GM21825 (cell line): ENCODE results near the gene SLC6A7.
"Not testable (repeated sequence)": the region's sequence is repeated elsewhere in the genome, so short reads cannot be mapped to it uniquely, and the experiment has no call there.

Experiments used
- ATAC-seq: cut with Tn5 transposase; IDR thresholded peaks from one replicate; pipeline ENCODE4 v1.9.1; 2021; ENCODE audit warnings: mild to moderate bottlenecking, moderate library complexity; ENCODE audit not compliant: unreplicated experiment

Gene SLC6A7

GRCh38 chr5:150215979-150216944 lies 26.4 kb downstream of the SLC6A7 start:
- no peak for ATAC-seq

GRCh38 chr5:150217038-150217437 lies 27.2 kb downstream of the SLC6A7 start:
- ATAC-seq = no peak

- peak; percentile 83 for ATAC-seq
Observed at GRCh38 chr5:150217873-150218692, 28.2 kb downstream of the SLC6A7 start.

GRCh38 chr5:150218693-150219035 lies 28.8 kb downstream of the SLC6A7 start:
- ATAC-seq = no peak

GRCh38 chr5:150219142-150219541 lies 29.3 kb downstream of the SLC6A7 start:
- no peak for ATAC-seq

GRCh38 chr5:150219861-150220260 lies 30.0 kb downstream of the SLC6A7 start:
- no peak for ATAC-seq

GRCh38 chr5:150221471-150221870 lies 31.6 kb downstream of the SLC6A7 start:
- ATAC-seq = no peak

GRCh38 chr5:150222906-150223305 lies 33.0 kb downstream of the SLC6A7 start:
- ATAC-seq = no peak

- no peak for ATAC-seq
Observed at GRCh38 chr5:150223474-150223873, 33.6 kb downstream of the SLC6A7 start.

- no peak for ATAC-seq
Observed at GRCh38 chr5:150224483-150225027, 34.7 kb downstream of the SLC6A7 start.

GRCh38 chr5:150227036-150227435 lies 37.2 kb downstream of the SLC6A7 start:
- no peak for ATAC-seq

- ATAC-seq = no peak
Observed at GRCh38 chr5:150227606-150228273, 37.9 kb downstream of the SLC6A7 start.

- no peak for ATAC-seq
Observed at GRCh38 chr5:150229571-150229970, 39.7 kb downstream of the SLC6A7 start.

- ATAC-seq = no peak
Observed at GRCh38 chr5:150230842-150231241, 41.0 kb downstream of the SLC6A7 start.

GRCh38 chr5:150233706-150234105 lies 43.8 kb downstream of the SLC6A7 start:
- not testable (repeated sequence) for ATAC-seq

- ATAC-seq = no peak
Observed at GRCh38 chr5:150234576-150235499, 45.0 kb downstream of the SLC6A7 start.

GRCh38 chr5:150235500-150235854 lies 45.6 kb downstream of the SLC6A7 start:
- ATAC-seq = no peak

GRCh38 chr5:150236313-150236712 lies 46.5 kb downstream of the SLC6A7 start:
- ATAC-seq = no peak

- no peak for ATAC-seq
Observed at GRCh38 chr5:150236981-150237754, 47.3 kb downstream of the SLC6A7 start.
